Measurements from ENCODE around the gene SERPINH1. TPM values are rescaled to one million over a fixed set of nuclear protein-coding genes. Genes with fewer than 3 reads are reported as not detected.
A peak's percentile ranks its signal among the peaks of the same experiment; 100 is the strongest.

SERPINH1 gene
- total and polyA plus RNA-seq, 2 of the 13 experiments (the other 11 are each of a cell fraction or from before 2014, with no cell fraction given): 83.6 to 83.8 TPM

DNA sequence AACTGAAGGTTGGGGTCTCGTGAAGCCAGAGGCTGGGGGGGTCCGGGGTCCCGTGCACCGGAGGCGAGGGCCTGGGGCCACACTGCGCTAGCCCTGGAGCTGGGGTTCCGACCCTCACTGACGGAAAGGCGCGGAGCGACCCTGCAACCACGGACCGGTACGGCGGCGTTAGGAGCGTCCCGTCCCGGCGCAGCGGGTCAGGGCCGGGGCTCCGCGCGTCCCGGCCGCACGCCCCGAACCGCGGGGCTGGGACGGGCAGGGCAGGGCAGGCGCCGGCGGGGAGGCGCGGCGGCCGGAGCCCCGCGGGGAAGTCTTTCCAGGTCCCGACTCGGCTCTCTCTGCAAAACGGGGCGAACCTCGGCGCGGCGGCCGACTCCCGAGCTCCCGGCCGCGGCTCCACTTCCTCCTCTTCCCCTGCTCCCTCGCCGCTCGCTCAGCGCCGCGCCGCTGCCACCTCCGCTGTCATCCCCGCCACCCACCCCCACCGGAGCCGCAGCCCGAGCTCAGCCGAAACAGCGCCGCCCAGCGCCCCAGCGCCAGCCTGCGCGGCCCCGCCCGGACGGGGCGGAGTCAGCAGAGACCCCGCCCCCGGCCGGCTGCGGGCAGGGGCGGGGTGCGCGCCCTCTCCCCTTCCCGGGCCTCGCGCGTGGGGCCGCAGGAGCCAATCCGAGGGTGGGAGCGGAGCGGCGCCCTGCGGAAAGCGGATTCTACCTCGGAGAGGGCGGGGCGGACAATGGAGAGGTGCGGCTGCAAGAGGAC, 36.4 kb upstream of the SERPINH1 start, which contains the start of gene GDPD5 (continued):
- TF ChIP-seq MXD3 (CRISPR knock-in tag; IDR thresholded peaks at IDR 0.05): peak; percentile 42; the same call in 1 of the 2 replicates
- TF ChIP-seq, protein P1, sequence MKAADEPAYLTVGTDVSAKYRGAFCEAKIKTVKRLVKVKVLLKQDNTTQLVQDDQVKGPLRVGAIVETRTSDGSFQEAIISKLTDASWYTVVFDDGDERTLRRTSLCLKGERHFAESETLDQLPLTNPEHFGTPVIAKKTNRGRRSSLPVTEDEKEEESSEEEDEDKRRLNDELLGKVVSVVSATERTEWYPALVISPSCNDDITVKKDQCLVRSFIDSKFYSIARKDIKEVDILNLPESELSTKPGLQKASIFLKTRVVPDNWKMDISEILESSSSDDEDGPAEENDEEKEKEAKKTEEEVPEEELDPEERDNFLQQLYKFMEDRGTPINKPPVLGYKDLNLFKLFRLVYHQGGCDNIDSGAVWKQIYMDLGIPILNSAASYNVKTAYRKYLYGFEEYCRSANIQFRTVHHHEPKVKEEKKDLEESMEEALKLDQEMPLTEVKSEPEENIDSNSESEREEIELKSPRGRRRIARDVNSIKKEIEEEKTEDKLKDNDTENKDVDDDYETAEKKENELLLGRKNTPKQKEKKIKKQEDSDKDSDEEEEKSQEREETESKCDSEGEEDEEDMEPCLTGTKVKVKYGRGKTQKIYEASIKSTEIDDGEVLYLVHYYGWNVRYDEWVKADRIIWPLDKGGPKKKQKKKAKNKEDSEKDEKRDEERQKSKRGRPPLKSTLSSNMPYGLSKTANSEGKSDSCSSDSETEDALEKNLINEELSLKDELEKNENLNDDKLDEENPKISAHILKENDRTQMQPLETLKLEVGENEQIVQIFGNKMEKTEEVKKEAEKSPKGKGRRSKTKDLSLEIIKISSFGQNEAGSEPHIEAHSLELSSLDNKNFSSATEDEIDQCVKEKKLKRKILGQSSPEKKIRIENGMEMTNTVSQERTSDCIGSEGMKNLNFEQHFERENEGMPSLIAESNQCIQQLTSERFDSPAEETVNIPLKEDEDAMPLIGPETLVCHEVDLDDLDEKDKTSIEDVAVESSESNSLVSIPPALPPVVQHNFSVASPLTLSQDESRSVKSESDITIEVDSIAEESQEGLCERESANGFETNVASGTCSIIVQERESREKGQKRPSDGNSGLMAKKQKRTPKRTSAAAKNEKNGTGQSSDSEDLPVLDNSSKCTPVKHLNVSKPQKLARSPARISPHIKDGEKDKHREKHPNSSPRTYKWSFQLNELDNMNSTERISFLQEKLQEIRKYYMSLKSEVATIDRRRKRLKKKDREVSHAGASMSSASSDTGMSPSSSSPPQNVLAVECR (CRISPR knock-in tag; IDR thresholded peaks at IDR 0.05; ENCODE audit: borderline replicate concordance): peak; percentile 68; the same call in 1 of the 2 replicates
- no peak for TF ChIP-seq KLF11 (CRISPR knock-in tag; IDR thresholded peaks at IDR 0.05)
- TF ChIP-seq, protein P2, sequence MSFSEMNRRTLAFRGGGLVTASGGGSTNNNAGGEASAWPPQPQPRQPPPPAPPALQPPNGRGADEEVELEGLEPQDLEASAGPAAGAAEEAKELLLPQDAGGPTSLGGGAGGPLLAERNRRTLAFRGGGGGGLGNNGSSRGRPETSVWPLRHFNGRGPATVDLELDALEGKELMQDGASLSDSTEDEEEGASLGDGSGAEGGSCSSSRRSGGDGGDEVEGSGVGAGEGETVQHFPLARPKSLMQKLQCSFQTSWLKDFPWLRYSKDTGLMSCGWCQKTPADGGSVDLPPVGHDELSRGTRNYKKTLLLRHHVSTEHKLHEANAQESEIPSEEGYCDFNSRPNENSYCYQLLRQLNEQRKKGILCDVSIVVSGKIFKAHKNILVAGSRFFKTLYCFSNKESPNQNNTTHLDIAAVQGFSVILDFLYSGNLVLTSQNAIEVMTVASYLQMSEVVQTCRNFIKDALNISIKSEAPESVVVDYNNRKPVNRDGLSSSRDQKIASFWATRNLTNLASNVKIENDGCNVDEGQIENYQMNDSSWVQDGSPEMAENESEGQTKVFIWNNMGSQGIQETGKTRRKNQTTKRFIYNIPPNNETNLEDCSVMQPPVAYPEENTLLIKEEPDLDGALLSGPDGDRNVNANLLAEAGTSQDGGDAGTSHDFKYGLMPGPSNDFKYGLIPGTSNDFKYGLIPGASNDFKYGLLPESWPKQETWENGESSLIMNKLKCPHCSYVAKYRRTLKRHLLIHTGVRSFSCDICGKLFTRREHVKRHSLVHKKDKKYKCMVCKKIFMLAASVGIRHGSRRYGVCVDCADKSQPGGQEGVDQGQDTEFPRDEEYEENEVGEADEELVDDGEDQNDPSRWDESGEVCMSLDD (CRISPR knock-in tag; IDR thresholded peaks at IDR 0.05; ENCODE audit: borderline replicate concordance): 0 out of 2 replicates have a peak, but pooled peaks have one; percentile 7
- peak; percentile 7; the same call in 1 of the 2 replicates for TF ChIP-seq ZNF547 (CRISPR knock-in tag; IDR thresholded peaks at IDR 0.05)
- peak; percentile 29; the same call in 1 of the 2 replicates for TF ChIP-seq GMEB1 (CRISPR knock-in tag; IDR thresholded peaks at IDR 0.05; ENCODE audit: borderline replicate concordance)
- TF ChIP-seq BRCA1 (CRISPR knock-in tag; IDR thresholded peaks at IDR 0.05): no peak
- TF ChIP-seq E2F1 (CRISPR knock-in tag; IDR thresholded peaks at IDR 0.05): 0 out of 2 replicates have a peak, but pooled peaks have one; percentile 3

All from HepG2 (cell line).